VCaP (cell line): ENCODE data around the gene HACD4.

Experiments used
- H3K27ac ChIP-seq: fragments of 450-650 bp; 2 replicates; pipeline ENCODE4 v1.5.1; 2017
- CTCF ChIP-seq: fragments of 450-650 bp; conservative IDR thresholded peaks from 2 replicates; pipeline ENCODE4 v1.5.1; 2017; ENCODE audit warnings: mild to moderate bottlenecking, moderate library complexity

HACD4 gene

DNA sequence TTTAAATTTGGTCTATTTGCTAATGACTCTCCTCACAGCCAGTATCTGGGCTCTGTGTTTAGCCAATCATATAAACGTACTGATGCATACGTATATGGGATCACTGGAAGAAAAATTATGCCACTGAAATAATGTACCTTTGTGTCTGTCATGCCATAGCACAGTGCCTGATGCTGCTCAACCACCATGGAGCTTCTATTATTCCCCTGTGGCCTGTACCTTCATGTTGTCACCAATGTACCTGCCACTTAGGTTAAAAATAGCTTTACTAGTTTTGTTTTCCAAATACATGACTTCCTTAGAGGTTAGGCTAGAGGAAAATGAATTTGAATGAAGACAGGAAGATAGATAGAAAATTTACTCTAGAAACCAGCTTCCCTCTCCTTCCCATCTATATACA is 34.6 kb downstream of the HACD4 start:
- no peak overlapping the region for H3K27ac ChIP-seq
- no peak for TF ChIP-seq CTCF

GRCh38 chr9:20995616-20996015 is 35.8 kb downstream of the HACD4 start:
- no peak for TF ChIP-seq CTCF
- no peak overlapping the region for H3K27ac ChIP-seq

DNA sequence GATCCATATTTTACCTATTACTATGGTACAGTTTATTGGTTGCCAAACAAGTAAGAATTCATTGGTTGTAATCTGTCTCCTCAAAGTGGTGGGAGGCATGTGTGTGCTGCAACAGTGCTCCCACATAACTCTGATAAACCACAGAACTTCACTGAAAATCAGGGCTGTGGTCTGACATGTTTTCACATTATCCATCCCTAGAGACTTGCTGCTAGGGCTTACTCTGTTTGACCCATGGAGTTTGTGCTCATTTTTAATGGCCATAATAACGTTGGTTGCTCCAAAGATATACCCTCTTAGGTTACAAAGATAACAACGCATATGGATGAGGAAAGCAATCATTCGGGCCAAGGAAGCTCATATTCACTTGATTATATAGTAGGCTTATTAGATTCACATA is 37.0 kb downstream of the HACD4 start:
- H3K27ac ChIP-seq, result no peak overlapping the region
- TF ChIP-seq CTCF, result no peak

GRCh38 chr9:20990867-20991266 is 40.6 kb downstream of the HACD4 start:
- no peak overlapping the region for H3K27ac ChIP-seq
- TF ChIP-seq CTCF, result no peak

- no peak for TF ChIP-seq CTCF
- H3K27ac ChIP-seq, result no peak overlapping the region
Observed at GRCh38 chr9:20989923-20990341, 41.5 kb downstream of the HACD4 start.

DNA sequence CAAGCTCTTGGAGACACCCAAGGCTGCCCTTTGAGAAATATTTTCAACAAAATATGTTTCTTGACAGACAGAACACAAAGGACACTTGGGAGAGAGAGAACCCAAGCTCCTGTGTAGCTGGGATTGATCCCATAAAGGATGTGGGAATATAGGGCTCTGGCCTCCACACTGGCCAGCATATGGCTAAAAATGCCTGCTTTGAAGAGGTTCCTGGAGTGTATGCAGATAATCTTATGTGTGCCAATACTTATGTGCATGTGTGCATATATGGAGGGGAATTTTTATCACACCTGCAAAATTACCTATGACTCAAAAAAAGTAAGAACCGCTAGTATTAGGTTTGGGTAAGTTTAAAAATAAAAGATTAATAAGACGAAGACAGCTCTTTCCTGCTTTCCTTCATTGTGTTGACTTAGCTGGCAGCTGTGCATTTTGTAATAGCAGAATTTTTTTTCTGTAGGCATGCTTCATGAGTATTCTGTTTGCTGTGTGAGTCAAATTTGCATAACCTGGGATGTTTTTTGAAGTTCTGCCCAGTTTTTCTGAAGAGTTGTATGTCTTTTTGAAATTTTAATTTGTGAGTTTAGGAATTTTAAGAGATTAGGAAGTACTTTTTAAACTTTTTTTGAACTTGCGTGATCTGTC is 42.6 kb downstream of the HACD4 start:
- no peak for TF ChIP-seq CTCF
- H3K27ac ChIP-seq, result no peak overlapping the region

DNA sequence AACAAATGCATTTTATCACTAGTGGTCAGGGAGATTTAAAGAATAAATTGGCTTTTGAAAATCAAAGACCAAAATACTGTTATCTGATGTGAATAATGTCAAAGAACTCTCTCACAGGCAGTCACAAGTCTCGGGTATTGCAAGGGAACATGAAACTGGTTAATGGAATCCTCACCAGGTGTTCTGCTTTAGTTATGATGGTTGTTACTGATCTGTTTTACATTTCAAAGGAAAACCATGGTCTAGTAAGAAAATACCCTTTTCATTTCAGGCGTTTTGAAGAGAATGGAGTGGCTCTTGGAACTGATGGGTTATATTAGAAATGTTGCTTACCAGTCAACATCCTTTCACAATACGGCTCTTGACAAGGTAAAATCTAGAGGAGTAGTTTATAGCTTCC is 43.4 kb downstream of the HACD4 start:
- H3K27ac ChIP-seq, result no peak overlapping the region
- no peak for TF ChIP-seq CTCF
